Brain microvascular endothelial cell (primary cell): Measurements from ENCODE around the gene DOCK1.
"Not testable (repeated sequence)": the region's sequence is repeated elsewhere in the genome, so short reads cannot be mapped to it uniquely, and the experiment has no call there.

Experiments used
- DNase-seq: peaks from one replicate; pipeline ENCODE4 v3.0.0-alpha.2; 2020
- H3K27ac ChIP-seq: fragments of 250-450 bp; sonication (Bioruptor Pico); 2 replicates; pipeline ENCODE4 v1.5.1; 2020; ENCODE audit warnings: mild to moderate bottlenecking, moderate library complexity
- H3K27me3 ChIP-seq: fragments of 250-450 bp; sonication (Bioruptor Pico); replicated peaks from 2 replicates; pipeline ENCODE4 v1.5.1; 2020; ENCODE audit warnings: mild to moderate bottlenecking
- H3K36me3 ChIP-seq: fragments of 250-450 bp; sonication (Bioruptor Pico); replicated peaks from 2 replicates; pipeline ENCODE4 v1.5.1; 2020; ENCODE audit warnings: mild to moderate bottlenecking
- H3K4me3 ChIP-seq: 2 replicates; pipeline ENCODE4 v1.5.1; 2011; ENCODE audit warnings: low read depth, mild to moderate bottlenecking, control low read depth, low read length, moderate library complexity
- in situ Hi-C: cut with HindIII; loops from 2 replicates; pipeline ENCODE4 v1.10.0; 2017; ENCODE audit warnings: low sequenced_read_pairs, low pct_ligation_motif_present
- TF ChIP-seq, protein P1 (sequence below): IDR thresholded peaks from 2 replicates; pipeline ENCODE4 v1.5.1; 2011; ENCODE audit warnings: low read depth, mild to moderate bottlenecking, moderate library complexity, low read length, control low read depth, inconsistent platforms; ENCODE audit errors: missing control alignments

Gene DOCK1

DNA sequence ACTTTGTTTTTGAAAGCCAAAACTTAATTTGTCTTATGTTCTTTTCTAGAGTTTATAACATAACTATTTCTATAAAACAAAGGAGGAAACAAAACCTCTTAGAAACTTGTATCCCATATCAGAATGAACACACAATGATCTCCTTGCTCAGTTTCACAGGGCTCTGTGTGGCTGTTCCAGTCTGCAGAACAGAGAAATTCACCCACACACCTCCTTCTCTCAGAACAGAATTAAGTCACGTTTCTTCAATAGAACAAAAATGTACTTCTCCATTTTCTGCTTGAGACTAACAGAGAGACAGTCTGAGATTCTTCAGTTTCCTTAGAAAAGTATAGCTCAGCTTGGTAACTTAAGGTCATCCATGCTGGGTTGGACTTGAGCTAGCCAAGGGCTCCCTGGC is 15.8 kb upstream of the DOCK1 start:
- Histone ChIP-seq H3K4me3 (no peak overlapping the region), H3K27me3 (no peaks in the 10 kb centered on the region), H3K36me3 (no peaks in the 10 kb centered on the region), H3K27ac (no peak overlapping the region)
- in situ Hi-C loops, result no loop called here
- DNase-seq, result no peak
- TF ChIP-seq, protein P1, sequence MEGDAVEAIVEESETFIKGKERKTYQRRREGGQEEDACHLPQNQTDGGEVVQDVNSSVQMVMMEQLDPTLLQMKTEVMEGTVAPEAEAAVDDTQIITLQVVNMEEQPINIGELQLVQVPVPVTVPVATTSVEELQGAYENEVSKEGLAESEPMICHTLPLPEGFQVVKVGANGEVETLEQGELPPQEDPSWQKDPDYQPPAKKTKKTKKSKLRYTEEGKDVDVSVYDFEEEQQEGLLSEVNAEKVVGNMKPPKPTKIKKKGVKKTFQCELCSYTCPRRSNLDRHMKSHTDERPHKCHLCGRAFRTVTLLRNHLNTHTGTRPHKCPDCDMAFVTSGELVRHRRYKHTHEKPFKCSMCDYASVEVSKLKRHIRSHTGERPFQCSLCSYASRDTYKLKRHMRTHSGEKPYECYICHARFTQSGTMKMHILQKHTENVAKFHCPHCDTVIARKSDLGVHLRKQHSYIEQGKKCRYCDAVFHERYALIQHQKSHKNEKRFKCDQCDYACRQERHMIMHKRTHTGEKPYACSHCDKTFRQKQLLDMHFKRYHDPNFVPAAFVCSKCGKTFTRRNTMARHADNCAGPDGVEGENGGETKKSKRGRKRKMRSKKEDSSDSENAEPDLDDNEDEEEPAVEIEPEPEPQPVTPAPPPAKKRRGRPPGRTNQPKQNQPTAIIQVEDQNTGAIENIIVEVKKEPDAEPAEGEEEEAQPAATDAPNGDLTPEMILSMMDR, result no peak

DNA sequence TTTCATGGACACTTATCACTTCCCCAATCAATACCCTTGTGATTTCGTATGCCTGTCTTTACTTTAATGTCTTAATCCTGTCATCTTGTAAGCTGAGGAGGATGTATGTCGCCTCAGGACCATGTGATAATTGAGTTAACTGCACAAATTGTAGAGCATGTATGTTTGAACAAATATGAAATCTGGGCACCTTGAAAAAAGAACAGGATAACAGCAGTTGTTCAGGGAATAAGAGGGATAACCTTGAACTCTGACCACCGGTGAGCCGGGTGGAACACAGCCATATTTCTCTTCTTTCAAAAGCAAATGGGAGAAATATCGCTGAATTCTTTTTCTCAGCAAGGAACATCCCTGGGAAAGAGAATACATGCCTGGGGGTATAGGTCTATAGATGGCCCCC is 14.4 kb upstream of the DOCK1 start:
- H3K4me3 ChIP-seq, in situ Hi-C loops, H3K27ac ChIP-seq, DNase-seq, H3K36me3 ChIP-seq, H3K27me3 ChIP-seq: not testable (repeated sequence)

DNA sequence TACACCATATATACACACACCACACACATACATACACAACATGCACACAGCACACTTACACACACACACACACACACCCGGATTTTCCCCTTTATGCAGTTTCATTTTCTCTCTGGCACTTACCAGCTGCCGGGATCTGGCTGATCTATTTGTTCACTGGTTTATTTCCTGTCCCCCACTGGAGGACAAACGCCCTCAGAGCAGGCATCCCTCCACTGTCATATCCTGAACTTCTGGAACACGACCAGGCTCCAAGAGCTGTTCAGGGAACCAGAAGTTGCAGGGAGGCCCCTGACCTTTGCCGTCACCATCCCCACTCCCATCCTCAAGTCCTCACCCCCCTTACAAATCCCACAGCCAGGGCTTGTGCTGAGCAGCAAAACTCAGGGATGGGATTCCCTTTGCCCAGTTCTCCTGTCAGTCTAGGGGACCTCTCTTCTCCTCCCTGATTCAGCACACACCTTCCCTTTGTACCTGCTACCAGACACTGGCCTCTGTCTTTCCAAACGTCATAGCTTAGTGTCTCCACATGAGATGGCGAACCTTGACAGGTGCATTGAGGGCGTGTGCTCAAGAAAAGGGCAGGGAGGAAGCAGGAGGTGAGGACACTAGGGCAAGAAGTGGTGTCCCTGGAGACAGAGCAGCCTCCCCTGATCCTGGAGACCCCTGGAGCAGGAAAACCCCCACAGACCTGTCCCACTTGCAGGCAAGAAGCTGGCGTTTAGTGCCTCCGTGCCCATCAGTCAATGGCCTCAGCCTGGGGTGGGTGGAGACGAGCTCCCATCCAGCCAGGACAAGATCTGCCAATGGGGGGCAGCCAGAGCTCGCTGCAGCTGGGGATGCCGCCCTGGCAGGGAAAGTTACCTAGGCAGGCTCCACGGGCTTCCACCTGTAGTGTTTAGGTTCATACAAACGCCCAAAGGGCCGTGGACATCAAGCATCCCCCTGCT is 12.7 kb upstream of the DOCK1 start:
- Histone ChIP-seq H3K27me3 (no peaks in the 10 kb centered on the region), H3K4me3 (no peak overlapping the region), H3K27ac (no peak overlapping the region), H3K36me3 (no peaks in the 10 kb centered on the region)
- DNase-seq, result no peak
- TF ChIP-seq, protein P1, result no peak
- in situ Hi-C loops, result no loop called here

DNA sequence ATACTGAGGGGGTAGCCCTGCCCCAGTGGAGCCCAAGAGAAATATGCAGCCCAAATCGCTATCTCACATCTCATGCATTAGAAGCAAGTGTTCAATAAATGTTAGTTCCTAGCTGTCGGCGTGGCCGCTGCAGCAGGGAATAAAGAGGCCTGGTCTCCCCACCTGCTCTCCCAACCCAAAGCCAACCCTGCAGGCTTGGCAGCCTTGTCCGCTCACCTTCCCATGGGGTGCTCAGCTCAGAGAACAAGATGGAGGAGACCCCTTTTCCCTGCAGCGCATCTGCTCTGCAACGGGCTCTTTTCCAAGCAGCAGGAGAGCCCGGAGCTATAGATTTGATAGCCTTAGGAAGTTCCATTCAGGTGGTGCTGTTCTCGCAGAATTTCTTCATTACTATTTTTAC is 12.0 kb upstream of the DOCK1 start:
- TF ChIP-seq, protein P1, result no peak
- in situ Hi-C loops, result no loop called here
- no peaks in the 10 kb centered on the region for H3K27me3 ChIP-seq
- H3K36me3 ChIP-seq, result no peaks in the 10 kb centered on the region
- no peak for DNase-seq
- H3K4me3 ChIP-seq, result no peak overlapping the region
- H3K27ac ChIP-seq, result no peak overlapping the region

DNA sequence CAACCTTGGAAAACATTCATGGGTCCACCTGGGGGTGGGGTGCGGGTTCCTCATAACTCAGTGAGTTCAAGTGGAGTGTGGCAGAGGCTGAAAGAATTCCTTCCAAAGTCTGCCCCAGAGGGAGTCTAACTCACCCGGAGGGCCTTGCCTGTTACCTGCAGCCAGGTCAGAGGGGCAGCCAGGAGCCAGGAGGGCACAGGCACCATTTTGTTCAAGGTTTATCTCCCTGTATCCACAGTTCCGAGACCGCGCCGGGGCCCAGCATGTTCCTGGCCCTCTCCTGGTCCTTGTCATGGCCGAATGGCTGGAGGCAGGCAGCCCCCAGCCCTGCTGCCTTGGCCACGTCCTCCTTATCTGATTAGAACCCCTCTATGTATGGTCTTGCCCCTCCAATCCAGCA is 11.4 kb upstream of the DOCK1 start:
- no peaks in the 10 kb centered on the region for H3K36me3 ChIP-seq
- no peak overlapping the region for H3K4me3 ChIP-seq
- TF ChIP-seq, protein P1, result no peak
- in situ Hi-C loops, result no loop called here
- no peak overlapping the region for H3K27ac ChIP-seq
- no peak for DNase-seq
- no peaks in the 10 kb centered on the region for H3K27me3 ChIP-seq

DNA sequence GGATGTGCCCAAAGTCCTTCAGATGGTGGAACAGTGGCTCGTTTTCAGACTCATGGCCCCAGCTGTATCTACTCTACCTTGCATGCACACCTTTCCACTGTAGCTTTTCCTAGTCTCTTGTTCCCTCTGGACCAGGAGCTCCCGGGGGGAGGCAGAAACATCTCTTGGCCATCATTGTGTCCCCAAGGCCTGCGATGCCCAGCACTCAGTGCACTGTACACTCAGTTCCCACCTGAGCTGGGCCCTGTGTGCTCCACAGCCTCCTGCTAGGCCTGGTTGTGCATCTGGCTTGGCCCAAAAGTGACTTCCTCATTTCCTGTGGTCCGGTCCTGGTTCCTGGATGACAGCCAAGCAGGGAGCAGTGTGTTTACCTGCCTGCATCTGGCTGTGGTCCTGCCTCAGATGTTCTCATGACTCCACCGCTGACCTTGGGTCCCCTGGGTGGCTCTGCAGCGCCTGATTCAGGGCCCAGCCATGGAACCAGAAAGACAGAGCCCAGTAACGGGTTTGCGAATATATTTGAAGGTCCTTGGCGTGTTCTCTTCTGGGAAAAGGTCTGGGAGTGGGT is 9.9 kb upstream of the DOCK1 start:
- no peak for DNase-seq
- no peak overlapping the region for H3K4me3 ChIP-seq
- in situ Hi-C loops, result no loop called here

More for the DNA sequence above, 9.9 kb upstream of the DOCK1 start:
- H3K27me3 ChIP-seq, result no peaks in the 10 kb centered on the region
- no peaks in the 10 kb centered on the region for H3K36me3 ChIP-seq
- TF ChIP-seq, protein P1, result no peak
- no peak overlapping the region for H3K27ac ChIP-seq
